ENCODE data around the gene SORBS1. TPM values are rescaled to one million over a fixed set of nuclear protein-coding genes. Genes with fewer than 3 reads are reported as not detected.

Gene SORBS1
- total and polyA plus RNA-seq, 2 donors (not counting 3 experiments of a cell fraction or from before 2014, with no cell fraction given) = 2.0 to 7.9 TPM

GRCh38 chr10:95469676-95470075 is 91.5 kb downstream of the SORBS1 start:
- H3K4me1 ChIP-seq (ENCODE audit: control insufficient read depth, extremely low read depth, insufficient read depth, low read length) = peaks cover 19% of the 10 kb centered on the region
- POLR2A ChIA-PET = no interaction called here
- no peaks in the 10 kb centered on the region for H3K79me2 ChIP-seq (ENCODE audit: control insufficient read depth, insufficient read depth, low read length)
- no peak overlapping the region for H3K27ac ChIP-seq (ENCODE audit: insufficient read depth, low read depth, low read length)
- dilution Hi-C loops (cut with MboI; ENCODE audit: extremely low pct_ligation_motif_present, low sequenced_read_pairs) (no loop called here), intact Hi-C loops (cut with micrococcal nuclease) (no loop called here)
- BruUV-seq (replicated peaks) = no TSS peak
- no peaks in the 10 kb centered on the region for H4K20me1 ChIP-seq (replicated peaks; ENCODE audit: control insufficient read depth, extremely low read depth, insufficient read depth, low read length)
- no peak for FAIRE-seq
- H3K4me2 ChIP-seq (ENCODE audit: insufficient read depth, low read length) = no peak overlapping the region
- no peak overlapping the region for H2AFZ ChIP-seq (ENCODE audit: low read depth, low read length)
- no peak overlapping the region for H3K4me3 ChIP-seq (replicated peaks in 1 of 3; ENCODE audit: insufficient read depth in 1 of 3, low read depth in 1 of 3, low read length in 3 of 3)
- TF ChIP-seq FOS (IDR thresholded peaks at IDR 0.05; ENCODE audit: borderline replicate concordance, insufficient read depth, low read length) (no peak), POLR2AphosphoS5 (IDR thresholded peaks at IDR 0.05; ENCODE audit: insufficient read depth, low read depth, low read length) (no peak), JUN (IDR thresholded peaks at IDR 0.05; ENCODE audit: borderline replicate concordance, insufficient read depth, insufficient read length, low read depth) (no peak), POLR2A (IDR thresholded peaks at IDR 0.05; ENCODE audit: low read depth, low read length) (no peak), MYC (IDR thresholded peaks at IDR 0.05; ENCODE audit: low read depth, low read length) (no peak), MAX (IDR thresholded peaks at IDR 0.05; ENCODE audit: insufficient read depth, insufficient read length) (no peak)
- H3K27me3 ChIP-seq (ENCODE audit: control insufficient read depth in 2 of 2, insufficient read depth in 2 of 2, low read length in 2 of 2) = no peaks in the 10 kb centered on the region
- DNase-seq (ENCODE audit: low read depth, low spot score) = no peak
- H3K36me3 ChIP-seq (ENCODE audit: control insufficient read depth in 2 of 2, extremely low read depth in 1 of 2, insufficient read depth in 2 of 2, low read length in 2 of 2) = no peaks in the 10 kb centered on the region
- no peaks in the 10 kb centered on the region for H3K9me3 ChIP-seq (replicated peaks; ENCODE audit: control insufficient read depth, insufficient read depth, low read length)
- no peak overlapping the region for H3K9ac ChIP-seq (replicated peaks; ENCODE audit: extremely low read depth, insufficient read depth, low read length)
- H3K9me1 ChIP-seq (replicated peaks; ENCODE audit: control insufficient read depth, extremely low read depth, insufficient read depth, low read length) = no peaks in the 10 kb centered on the region
- CTCF ChIA-PET = interaction anchor here (1.0 to 1.4 kb wide), 2 partner anchors 10 to 24 kb away, joined by 4 to 6 read pairs; no protein-coding TSS in a partner anchor

GRCh38 chr10:95469251-95469650 is 91.9 kb downstream of the SORBS1 start:
- no peak overlapping the region for H3K9ac ChIP-seq (replicated peaks; ENCODE audit: extremely low read depth, insufficient read depth, low read length)
- no peak for DNase-seq (ENCODE audit: low read depth, low spot score)
- H3K79me2 ChIP-seq (ENCODE audit: control insufficient read depth, insufficient read depth, low read length) = no peaks in the 10 kb centered on the region
- POLR2A ChIA-PET = no interaction called here
- no peak overlapping the region for H3K4me3 ChIP-seq (replicated peaks in 1 of 3; ENCODE audit: insufficient read depth in 1 of 3, low read depth in 1 of 3, low read length in 3 of 3)
- H3K27ac ChIP-seq (ENCODE audit: insufficient read depth, low read depth, low read length) = no peak overlapping the region
- H3K9me3 ChIP-seq (replicated peaks; ENCODE audit: control insufficient read depth, insufficient read depth, low read length) = no peaks in the 10 kb centered on the region
- no peaks in the 10 kb centered on the region for H3K9me1 ChIP-seq (replicated peaks; ENCODE audit: control insufficient read depth, extremely low read depth, insufficient read depth, low read length)
- no TSS peak for BruUV-seq (replicated peaks)
- intact Hi-C loops (cut with micrococcal nuclease) = no loop called here
- no peaks in the 10 kb centered on the region for H3K36me3 ChIP-seq (ENCODE audit: control insufficient read depth in 2 of 2, extremely low read depth in 1 of 2, insufficient read depth in 2 of 2, low read length in 2 of 2)
- dilution Hi-C loops (cut with MboI; ENCODE audit: extremely low pct_ligation_motif_present, low sequenced_read_pairs) = no loop called here
- H3K4me2 ChIP-seq (ENCODE audit: insufficient read depth, low read length) = no peak overlapping the region
- CTCF ChIA-PET = no interaction called here
- peaks cover 15% of the 10 kb centered on the region for H3K4me1 ChIP-seq (ENCODE audit: control insufficient read depth, extremely low read depth, insufficient read depth, low read length)
- no peaks in the 10 kb centered on the region for H3K27me3 ChIP-seq (ENCODE audit: control insufficient read depth in 2 of 2, insufficient read depth in 2 of 2, low read length in 2 of 2)
- no peak for FAIRE-seq
- H4K20me1 ChIP-seq (replicated peaks; ENCODE audit: control insufficient read depth, extremely low read depth, insufficient read depth, low read length) = no peaks in the 10 kb centered on the region
- TF ChIP-seq JUN (IDR thresholded peaks at IDR 0.05; ENCODE audit: borderline replicate concordance, insufficient read depth, insufficient read length, low read depth) (no peak), POLR2A (IDR thresholded peaks at IDR 0.05; ENCODE audit: low read depth, low read length) (no peak), MYC (IDR thresholded peaks at IDR 0.05; ENCODE audit: low read depth, low read length) (no peak), CTCF (IDR thresholded peaks at IDR 0.05; ENCODE audit: extremely low read depth in 1 of 2, insufficient read depth in 1 of 2, low read depth in 1 of 2, low read length in 2 of 2) (no peak), GATA2 (IDR thresholded peaks at IDR 0.05; ENCODE audit: insufficient read depth, insufficient read length, low read depth, low read length) (no peak), POLR2AphosphoS5 (IDR thresholded peaks at IDR 0.05; ENCODE audit: insufficient read depth, low read depth, low read length) (no peak), FOS (IDR thresholded peaks at IDR 0.05; ENCODE audit: borderline replicate concordance, insufficient read depth, low read length) (no peak), MAX (IDR thresholded peaks at IDR 0.05; ENCODE audit: insufficient read depth, insufficient read length) (no peak), EZH2 (IDR thresholded peaks at IDR 0.05; ENCODE audit: borderline replicate concordance, low read depth, low read length, severe bottlenecking) (no peak)
- no peak overlapping the region for H2AFZ ChIP-seq (ENCODE audit: low read depth, low read length)

Measured in endothelial cell of umbilical vein (primary cell).